PC-3 (cell line): ENCODE results near the gene MED28.

ENCODE experiments used
- CTCF ChIP-seq: fragments of 300-600 bp; sonication (generic); conservative IDR thresholded peaks from 2 replicates; pipeline ENCODE4 v1.5.1; 2017; ENCODE audit warnings: antibody characterized with exemption, low read depth, mild to moderate bottlenecking, low read length
- EZH2 ChIP-seq: fragments of 300-600 bp; sonication (generic); IDR thresholded peaks from one replicate; pipeline ENCODE4 v1.6.1; 2017; ENCODE audit warnings: antibody characterized with exemption, mild to moderate bottlenecking, low read length; ENCODE audit not compliant: unreplicated experiment

GRCh38 chr4:17567271-17567670 lies 47.2 kb upstream of the MED28 start:
- TF ChIP-seq CTCF (no peak), EZH2 (no peak)
